Measurements from ENCODE around the gene RLN1.
"Not testable (repeated sequence)": the region's sequence is repeated elsewhere in the genome, so short reads cannot be mapped to it uniquely, and the experiment has no call there.

The RLN1 gene

DNA sequence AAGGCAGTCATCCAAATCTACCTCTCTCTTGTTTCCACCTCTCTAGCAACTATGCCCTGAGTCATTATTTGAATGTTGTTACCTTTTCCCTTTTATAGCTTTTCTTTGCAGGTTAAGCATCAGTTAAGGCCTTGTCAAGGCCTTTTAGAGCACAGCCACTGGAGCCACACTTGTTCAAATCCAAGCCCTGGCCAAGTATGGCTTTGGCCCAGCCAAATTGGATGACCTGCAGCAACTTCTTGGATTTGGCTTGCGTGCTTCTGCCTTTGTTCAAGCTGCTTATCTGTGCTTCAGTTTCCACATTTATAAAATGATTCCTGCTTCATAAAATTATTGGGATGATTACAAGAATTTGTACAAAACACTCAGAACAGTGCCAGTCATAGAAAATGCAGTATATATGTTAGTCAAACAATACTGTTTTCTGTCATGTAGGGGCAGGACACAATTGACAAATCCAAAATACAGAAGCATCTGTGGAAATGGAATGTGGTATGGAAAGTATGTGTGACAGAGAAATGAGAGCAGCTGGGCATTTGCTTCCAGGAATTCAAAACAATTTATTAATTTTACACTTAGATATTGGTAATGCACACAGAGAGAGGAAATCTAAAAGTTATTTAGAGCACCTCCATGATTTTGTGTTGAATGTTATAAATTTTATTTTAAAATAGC, 17.9 kb upstream of the RLN1 start:
- H3K4me1 Mint-ChIP-seq = no peaks in the 10 kb centered on the region
- TF ChIP-seq, protein P1, sequence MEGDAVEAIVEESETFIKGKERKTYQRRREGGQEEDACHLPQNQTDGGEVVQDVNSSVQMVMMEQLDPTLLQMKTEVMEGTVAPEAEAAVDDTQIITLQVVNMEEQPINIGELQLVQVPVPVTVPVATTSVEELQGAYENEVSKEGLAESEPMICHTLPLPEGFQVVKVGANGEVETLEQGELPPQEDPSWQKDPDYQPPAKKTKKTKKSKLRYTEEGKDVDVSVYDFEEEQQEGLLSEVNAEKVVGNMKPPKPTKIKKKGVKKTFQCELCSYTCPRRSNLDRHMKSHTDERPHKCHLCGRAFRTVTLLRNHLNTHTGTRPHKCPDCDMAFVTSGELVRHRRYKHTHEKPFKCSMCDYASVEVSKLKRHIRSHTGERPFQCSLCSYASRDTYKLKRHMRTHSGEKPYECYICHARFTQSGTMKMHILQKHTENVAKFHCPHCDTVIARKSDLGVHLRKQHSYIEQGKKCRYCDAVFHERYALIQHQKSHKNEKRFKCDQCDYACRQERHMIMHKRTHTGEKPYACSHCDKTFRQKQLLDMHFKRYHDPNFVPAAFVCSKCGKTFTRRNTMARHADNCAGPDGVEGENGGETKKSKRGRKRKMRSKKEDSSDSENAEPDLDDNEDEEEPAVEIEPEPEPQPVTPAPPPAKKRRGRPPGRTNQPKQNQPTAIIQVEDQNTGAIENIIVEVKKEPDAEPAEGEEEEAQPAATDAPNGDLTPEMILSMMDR (IDR thresholded peaks at IDR 0.05) = no peak

DNA sequence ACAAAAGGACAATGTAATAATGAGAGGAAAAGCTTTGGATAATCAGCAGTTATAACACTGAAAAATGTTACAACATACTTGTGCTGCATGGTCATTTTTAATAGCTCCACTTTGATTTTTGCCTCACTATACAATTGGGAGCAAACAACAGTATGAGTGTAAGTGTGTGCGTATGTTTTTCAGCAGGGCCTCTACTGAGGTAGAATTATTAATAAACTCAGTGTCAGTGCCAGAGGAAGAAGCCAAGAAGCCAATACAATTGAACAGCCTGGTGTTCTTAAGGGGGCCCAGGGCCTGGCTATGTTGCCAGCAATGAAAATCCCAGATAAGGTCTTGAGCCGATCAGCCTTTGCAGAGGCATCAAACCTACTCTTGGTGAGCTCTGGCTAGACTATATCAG, 16.1 kb upstream of the RLN1 start:
- no peak for DNase-seq
- no peak overlapping the region for H3K27ac Mint-ChIP-seq
- H3K4me1 Mint-ChIP-seq = no peaks in the 10 kb centered on the region
- H3K27me3 Mint-ChIP-seq (ENCODE audit: low read depth, poor library complexity) = peaks cover 2% of the 10 kb centered on the region
- H3K4me3 Mint-ChIP-seq = no peak overlapping the region
- H3K9me3 Mint-ChIP-seq = no peaks in the 10 kb centered on the region
- no peaks in the 10 kb centered on the region for H3K36me3 Mint-ChIP-seq (ENCODE audit: low read depth)
- TF ChIP-seq, protein P1 (IDR thresholded peaks at IDR 0.05) = no peak

More for the DNA sequence above, 17.9 kb upstream of the RLN1 start:
- Mint-ChIP-seq H3K27ac (no peak overlapping the region), H3K27me3 (ENCODE audit: low read depth, poor library complexity) (no peaks in the 10 kb centered on the region), H3K4me3 (no peak overlapping the region), H3K36me3 (ENCODE audit: low read depth) (no peaks in the 10 kb centered on the region), H3K9me3 (no peaks in the 10 kb centered on the region)
- no peak for DNase-seq

DNA sequence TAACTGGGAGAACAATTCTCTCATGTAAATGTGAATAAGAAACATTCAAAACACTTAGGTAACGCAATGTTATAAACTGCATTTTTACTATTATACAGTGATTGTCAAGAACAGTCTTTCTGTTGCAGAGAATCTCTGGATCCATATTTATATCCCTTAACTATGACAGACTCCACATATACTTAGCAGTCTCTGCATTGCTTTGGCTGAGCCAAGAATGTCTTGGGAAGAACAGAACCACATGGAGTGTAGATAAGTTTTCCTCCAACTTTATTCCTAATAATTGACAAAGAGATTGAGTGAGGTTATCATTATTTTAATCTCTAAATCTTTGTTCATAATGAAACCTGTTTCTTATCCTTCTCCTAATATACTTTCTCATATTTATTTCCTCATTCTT, 15.6 kb upstream of the RLN1 start:
- Mint-ChIP-seq H3K27ac (no peak overlapping the region), H3K36me3 (ENCODE audit: low read depth) (no peaks in the 10 kb centered on the region), H3K4me1 (no peaks in the 10 kb centered on the region), H3K27me3 (ENCODE audit: low read depth, poor library complexity) (peaks cover 3% of the 10 kb centered on the region), H3K9me3 (peaks cover 3% of the 10 kb centered on the region), H3K4me3 (no peak overlapping the region)
- no peak for DNase-seq
- TF ChIP-seq, protein P1 (IDR thresholded peaks at IDR 0.05) = no peak

DNA sequence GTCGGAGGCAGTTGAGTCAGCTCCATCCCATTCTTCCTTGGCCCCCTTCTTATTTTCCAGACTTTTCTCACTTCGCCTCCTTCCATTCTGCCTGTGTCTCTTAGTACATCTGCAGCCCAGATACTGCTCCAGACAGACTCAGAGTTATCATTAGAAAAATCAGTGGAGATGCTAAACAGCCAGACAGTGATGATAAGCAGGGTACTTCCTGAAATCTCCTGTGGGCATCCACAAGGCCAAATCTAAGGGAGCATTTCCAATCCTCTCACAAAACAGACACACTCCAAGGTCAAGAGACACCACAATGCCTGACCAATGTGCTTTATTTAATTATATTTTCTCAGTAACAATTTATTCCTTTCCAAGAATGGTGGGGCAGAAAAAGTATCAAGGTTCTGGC, 14.5 kb upstream of the RLN1 start:
- Mint-ChIP-seq H3K27ac (no peak overlapping the region), H3K36me3 (ENCODE audit: low read depth) (no peaks in the 10 kb centered on the region), H3K4me3 (no peak overlapping the region), H3K27me3 (ENCODE audit: low read depth, poor library complexity) (peaks cover 3% of the 10 kb centered on the region), H3K9me3 (peaks cover 11% of the 10 kb centered on the region), H3K4me1 (no peaks in the 10 kb centered on the region)
- TF ChIP-seq, protein P1 (IDR thresholded peaks at IDR 0.05) = no peak
- no peak for DNase-seq

DNA sequence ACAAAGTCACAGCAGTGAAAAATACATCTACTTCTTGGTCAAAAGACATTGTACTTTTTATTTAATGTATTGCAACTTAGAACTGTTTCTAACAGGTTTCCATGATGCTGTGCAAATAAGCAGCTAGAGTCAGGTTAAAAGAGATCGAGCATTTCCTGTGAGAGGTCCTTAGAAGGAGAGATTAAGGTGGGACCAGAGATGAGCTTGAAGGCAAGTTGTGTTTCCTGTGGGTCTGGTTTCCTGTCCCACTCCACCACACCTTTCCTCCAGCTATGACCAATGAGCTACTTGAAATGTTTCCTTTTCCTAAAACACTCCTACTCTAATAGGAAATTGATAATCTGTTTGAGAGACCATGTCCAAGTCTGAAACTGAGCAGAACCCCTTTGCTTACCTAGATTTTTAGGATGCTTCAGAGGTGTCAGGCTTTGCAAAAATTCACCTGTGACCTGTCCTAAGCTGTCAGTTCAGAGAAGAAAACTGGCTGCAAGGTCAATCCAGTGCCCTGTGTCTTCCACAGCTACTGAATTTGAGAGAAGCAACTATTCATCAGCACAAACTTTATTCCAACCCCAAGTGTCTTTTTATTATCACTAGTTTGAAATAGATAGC, 13.1 kb upstream of the RLN1 start:
- peaks cover 19% of the 10 kb centered on the region for H3K9me3 Mint-ChIP-seq
- TF ChIP-seq, protein P1 (IDR thresholded peaks at IDR 0.05) = no peak
- DNase-seq = no peak
- H3K36me3 Mint-ChIP-seq (ENCODE audit: low read depth) = no peaks in the 10 kb centered on the region
- H3K4me3 Mint-ChIP-seq = no peak overlapping the region
- peaks cover 3% of the 10 kb centered on the region for H3K27me3 Mint-ChIP-seq (ENCODE audit: low read depth, poor library complexity)
- H3K4me1 Mint-ChIP-seq = no peaks in the 10 kb centered on the region
- H3K27ac Mint-ChIP-seq = no peak overlapping the region

DNA sequence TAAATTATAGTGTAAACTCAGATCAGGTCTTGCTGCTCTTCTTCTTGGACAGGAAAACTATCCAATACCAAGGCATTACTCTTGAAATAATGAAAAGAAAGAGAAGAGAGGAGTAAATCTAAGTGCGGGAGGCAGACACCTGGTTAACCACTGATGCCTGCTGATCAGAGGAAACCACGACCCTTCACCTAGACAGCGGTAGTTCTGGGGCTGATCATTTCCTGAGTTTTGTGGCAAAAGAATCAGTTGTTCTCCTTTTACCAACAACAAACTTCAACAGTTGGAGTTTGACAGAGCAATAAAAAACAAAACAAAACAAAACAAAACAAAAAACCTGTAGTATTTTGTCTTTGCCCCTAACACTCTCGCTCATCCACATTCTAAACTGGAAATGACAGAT, 3.0 kb downstream of the RLN1 start:
- Mint-ChIP-seq H3K4me1 (no peaks in the 10 kb centered on the region), H3K9me3 (no peaks in the 10 kb centered on the region), H3K36me3 (ENCODE audit: low read depth) (no peaks in the 10 kb centered on the region), H3K27ac (no peak overlapping the region), H3K4me3 (no peak overlapping the region), H3K27me3 (ENCODE audit: low read depth, poor library complexity) (peaks cover 8% of the 10 kb centered on the region)
- no peak for DNase-seq
- TF ChIP-seq, protein P1 (IDR thresholded peaks at IDR 0.05) = no peak

DNA sequence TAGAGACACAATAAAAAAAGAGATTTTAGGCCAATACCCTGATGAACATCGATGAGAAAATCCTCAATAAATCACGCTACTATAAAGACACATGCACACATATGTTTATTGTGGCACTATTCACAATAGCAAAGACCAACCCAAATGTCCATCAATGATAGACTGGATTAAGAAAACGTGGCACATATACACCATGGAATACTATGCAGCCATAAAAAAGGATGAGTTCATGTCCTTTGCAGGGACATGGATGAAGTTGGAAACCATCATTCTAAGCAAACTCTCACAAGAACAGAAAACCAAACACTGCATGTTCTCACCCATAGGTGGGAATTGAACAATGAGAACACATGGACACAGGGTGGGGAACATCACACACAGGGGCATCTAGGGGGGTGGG, 8.4 kb downstream of the RLN1 start:
- Mint-ChIP-seq H3K36me3 (ENCODE audit: low read depth) (peaks cover 22% of the 10 kb centered on the region), H3K9me3 (peaks cover 30% of the 10 kb centered on the region)
- not testable (repeated sequence) for H3K4me3 Mint-ChIP-seq; DNase-seq; H3K27me3 Mint-ChIP-seq (ENCODE audit: low read depth, poor library complexity); H3K27ac Mint-ChIP-seq; H3K4me1 Mint-ChIP-seq

All from nephron progenitor cell (in vitro differentiated cells).